ENCODE data around the gene TBC1D14.

DNA sequence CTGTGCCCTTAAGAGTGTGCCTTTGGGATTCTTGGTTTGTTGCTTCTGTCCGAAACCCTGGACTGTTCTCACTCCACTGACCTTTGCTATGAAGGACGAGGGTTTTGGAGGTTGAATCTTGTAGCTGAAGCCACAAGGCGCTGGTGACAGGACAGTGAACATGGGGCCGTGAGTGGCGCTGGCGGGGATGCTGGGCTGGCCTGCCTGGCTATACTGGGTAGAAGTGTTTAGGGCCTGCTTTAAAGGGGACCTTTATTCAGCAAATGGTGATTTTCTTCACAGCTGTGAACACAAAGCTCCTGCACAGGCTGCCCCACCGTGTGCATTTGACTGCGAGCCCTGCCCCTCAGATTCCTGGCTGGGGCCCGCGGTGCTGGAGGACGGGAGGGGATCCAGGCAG lies 106.5 kb downstream of the TBC1D14 start:
- TF ChIP-seq, protein P1, sequence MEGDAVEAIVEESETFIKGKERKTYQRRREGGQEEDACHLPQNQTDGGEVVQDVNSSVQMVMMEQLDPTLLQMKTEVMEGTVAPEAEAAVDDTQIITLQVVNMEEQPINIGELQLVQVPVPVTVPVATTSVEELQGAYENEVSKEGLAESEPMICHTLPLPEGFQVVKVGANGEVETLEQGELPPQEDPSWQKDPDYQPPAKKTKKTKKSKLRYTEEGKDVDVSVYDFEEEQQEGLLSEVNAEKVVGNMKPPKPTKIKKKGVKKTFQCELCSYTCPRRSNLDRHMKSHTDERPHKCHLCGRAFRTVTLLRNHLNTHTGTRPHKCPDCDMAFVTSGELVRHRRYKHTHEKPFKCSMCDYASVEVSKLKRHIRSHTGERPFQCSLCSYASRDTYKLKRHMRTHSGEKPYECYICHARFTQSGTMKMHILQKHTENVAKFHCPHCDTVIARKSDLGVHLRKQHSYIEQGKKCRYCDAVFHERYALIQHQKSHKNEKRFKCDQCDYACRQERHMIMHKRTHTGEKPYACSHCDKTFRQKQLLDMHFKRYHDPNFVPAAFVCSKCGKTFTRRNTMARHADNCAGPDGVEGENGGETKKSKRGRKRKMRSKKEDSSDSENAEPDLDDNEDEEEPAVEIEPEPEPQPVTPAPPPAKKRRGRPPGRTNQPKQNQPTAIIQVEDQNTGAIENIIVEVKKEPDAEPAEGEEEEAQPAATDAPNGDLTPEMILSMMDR (conservative IDR thresholded peaks at IDR 0.05; ENCODE audit: low read depth, low read length), result no peak
- TF ChIP-seq EZH2 (IDR thresholded peaks at IDR 0.05; ENCODE audit: borderline replicate concordance, low read depth, low read length, poor library complexity, severe bottlenecking), result no peak
